Epithelial cell of proximal tubule (primary cell): Measurements from ENCODE around the gene FOXK2. TPM values are rescaled to one million over a fixed set of nuclear protein-coding genes. Genes with fewer than 3 reads are reported as not detected.

ENCODE experiments used
- DNase-seq: peaks from one replicate; pipeline ENCODE4 v3.0.0-alpha.2; 2011; ENCODE audit warnings: low read depth
- H3K4me3 ChIP-seq: 2 replicates; pipeline ENCODE4 v1.5.1; 2011; ENCODE audit warnings: low read depth, mild to moderate bottlenecking, low read length
- total RNA-seq: library from RNA; depleted of rRNA; stranded (reverse); fragments of >200 nt; gene quantifications from 2 replicates; pipeline ENCODE4 v1.2.3, GENCODE V29; 2015
- TF ChIP-seq, protein P1 (sequence below): conservative IDR thresholded peaks from 2 replicates; pipeline ENCODE4 v1.5.1; 2012; ENCODE audit warnings: low read depth, mild to moderate bottlenecking, low read length

The FOXK2 gene
- total RNA-seq, 1 donor from 2014 or later, result 33.4 TPM

DNA sequence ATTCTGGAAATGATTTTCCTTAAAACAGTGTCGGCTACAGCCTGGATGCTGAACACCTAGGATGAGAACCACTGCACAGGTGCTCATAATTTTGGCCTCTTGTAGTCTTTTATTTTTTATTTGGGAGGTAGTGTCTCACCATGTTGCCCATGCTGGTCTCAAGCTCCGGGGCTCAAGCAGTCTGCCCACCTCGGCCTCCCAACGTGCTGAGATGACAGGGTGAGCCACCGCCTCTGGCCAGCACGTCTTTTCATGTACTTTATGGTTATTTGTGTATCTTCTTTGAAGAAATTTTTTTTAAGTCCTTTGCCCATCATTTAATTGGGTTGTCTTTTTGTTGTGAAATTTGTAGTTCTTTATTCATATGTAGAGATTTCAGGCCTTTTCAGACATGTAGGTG is 70.7 kb downstream of the FOXK2 start:
- no peak for DNase-seq
- no peak overlapping the region for H3K4me3 ChIP-seq
- TF ChIP-seq, protein P1, sequence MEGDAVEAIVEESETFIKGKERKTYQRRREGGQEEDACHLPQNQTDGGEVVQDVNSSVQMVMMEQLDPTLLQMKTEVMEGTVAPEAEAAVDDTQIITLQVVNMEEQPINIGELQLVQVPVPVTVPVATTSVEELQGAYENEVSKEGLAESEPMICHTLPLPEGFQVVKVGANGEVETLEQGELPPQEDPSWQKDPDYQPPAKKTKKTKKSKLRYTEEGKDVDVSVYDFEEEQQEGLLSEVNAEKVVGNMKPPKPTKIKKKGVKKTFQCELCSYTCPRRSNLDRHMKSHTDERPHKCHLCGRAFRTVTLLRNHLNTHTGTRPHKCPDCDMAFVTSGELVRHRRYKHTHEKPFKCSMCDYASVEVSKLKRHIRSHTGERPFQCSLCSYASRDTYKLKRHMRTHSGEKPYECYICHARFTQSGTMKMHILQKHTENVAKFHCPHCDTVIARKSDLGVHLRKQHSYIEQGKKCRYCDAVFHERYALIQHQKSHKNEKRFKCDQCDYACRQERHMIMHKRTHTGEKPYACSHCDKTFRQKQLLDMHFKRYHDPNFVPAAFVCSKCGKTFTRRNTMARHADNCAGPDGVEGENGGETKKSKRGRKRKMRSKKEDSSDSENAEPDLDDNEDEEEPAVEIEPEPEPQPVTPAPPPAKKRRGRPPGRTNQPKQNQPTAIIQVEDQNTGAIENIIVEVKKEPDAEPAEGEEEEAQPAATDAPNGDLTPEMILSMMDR, result no peak

DNA sequence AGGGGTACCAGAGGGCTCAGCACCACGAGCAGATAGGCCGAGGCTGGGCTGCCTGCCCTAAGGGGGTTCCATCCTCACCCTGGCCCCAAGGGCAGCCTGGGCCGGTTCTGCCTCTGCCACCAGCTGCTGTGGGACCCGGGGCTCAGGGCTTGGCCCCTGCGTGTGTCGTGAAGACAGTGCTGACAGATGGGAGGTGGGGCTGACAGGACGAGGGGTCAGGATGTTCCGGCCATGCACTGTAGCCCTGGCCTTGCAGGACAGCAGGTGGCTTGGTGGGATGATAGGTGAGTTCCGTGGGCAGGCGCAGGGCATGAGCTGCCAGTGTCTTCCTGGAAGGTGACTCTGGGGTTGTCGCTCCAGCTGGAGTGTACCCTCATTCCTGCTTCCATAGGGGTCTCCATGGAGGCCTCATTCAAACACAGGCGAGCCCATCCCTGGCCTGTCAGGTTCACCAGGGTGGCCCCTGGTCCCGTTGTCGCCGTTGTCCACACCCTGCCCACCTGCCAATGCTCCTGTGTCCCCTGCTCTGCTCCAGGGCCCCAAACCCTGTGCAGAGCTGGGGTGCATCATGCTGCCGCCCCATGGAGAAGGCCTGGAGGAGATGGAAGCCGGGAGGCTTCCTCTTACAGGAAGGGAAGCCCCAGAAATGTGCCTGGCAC is 71.5 kb downstream of the FOXK2 start:
- TF ChIP-seq, protein P1, result no peak
- no peak for DNase-seq

DNA sequence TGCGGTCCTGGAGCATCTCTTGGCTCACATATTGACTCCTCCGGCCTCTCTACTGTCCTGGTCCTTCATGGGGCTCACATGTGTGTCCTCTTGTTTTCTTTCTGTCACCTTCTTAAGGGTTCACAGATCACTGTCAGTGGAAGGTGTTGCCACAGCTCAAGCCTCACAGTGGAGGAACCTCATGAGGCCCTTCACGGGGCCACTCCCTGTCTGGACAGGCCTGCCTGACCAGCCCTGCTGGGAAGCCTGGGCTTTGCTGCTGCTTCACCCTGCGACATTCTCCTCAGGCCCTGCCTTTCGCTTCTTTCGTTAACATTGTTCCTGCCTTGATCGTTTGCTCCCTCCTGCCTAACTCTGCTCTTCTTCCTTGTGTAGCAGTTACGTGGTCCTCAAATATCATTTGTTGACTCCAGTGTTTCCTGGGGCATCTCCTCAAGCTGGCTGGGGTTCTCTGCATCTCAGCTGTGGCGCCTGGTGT is 72.8 kb downstream of the FOXK2 start:
- H3K4me3 ChIP-seq, result no peak overlapping the region
- no peak for DNase-seq
- TF ChIP-seq, protein P1, result no peak

More for the DNA sequence above, 71.5 kb downstream of the FOXK2 start:
- no peak overlapping the region for H3K4me3 ChIP-seq

DNA sequence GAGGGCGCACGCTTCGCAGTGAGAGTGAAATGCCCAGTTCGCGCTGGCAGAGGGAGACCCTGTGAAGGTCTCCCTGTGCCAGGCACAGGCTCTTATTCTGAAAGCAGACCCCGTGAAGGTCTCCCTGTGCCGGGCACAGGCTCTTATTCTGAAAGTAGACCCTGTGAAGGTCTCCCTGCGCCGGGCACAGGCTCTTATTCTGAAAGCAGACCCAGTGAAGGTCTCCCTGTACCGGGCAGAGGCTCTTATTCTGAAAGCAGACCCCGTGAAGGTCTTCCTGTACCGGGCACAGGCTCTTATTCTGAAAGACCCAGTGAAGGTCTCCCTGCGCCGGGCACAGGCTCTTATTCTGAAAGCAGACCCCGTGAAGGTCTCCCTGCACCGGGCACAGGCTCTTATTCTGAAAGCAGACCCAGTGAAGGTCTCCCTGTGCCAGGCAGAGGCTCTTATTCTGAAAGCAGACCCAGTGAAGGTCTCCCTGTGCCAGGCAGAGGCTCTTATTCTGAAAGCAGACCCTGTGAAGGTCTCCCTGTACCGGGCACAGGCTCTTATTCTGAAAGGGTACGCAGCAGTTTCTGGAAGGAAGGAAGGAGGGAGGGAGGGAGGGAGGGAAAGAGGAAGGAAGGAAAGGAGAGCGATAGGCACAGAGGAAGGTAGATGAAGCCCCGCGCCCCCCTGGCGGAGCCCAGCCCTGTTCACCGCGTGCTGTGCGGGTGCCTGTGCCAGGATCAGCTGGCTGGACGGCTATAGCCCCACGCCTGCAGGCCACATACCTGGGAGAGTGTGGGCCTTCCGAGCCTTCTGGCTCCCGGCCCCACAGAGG is 73.4 kb downstream of the FOXK2 start:
- DNase-seq, result peak; percentile 26
- TF ChIP-seq, protein P1, result no peak
- peak overlapping the region; percentile 84 for H3K4me3 ChIP-seq

DNA sequence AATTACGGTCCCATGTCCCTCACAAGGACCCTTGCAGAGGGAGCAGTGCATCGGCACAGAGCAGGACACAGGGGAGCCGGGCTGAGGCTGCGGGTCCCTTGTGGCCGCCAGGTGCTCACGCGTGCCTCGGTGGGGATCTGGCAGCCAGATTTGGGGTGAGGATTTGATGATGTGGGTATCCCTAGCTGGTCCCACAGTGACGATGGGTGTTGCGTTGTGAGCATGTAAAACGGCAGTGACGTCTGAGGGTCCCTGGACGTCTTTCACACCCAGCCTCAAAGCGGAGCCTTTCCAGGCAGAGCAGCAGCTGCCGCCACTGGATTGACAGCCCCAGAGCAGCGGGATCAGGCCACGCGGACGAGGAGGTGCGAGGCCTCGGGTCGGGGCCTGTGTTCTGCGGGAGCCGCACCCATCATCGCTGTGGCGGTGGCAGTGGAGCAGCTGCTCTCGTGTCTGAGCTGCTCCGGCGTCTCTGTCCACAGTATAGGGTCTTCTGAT is 74.1 kb downstream of the FOXK2 start:
- no peak for DNase-seq
- H3K4me3 ChIP-seq, result peak overlapping the region; percentile 84
- TF ChIP-seq, protein P1, result no peak

DNA sequence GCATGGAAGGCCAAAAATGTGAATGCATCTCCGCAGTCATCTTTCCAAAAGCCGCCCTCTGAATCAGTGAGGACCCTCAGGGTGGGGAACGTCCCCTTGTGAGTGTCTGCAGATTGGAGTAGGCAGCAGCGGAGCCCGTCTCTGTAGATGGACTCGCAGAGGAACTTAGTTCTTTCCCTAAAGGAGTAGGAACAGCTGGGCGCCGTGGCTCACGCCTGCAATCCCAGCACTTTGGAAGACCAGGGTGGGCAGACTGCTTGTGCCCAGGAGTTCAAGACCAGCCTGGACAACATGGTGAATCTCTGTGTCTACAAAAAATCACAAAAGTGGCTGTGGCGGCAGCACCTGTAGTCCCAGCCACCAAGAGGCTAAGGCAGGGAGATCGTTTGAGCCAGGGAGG is 75.0 kb downstream of the FOXK2 start:
- TF ChIP-seq, protein P1, result no peak
- DNase-seq, result no peak
- no peak overlapping the region for H3K4me3 ChIP-seq
